ENCODE measurements around the gene E2F1.

Gene E2F1

GRCh38 chr20:33653218-33653899 lies 32.8 kb downstream of the E2F1 start:
- Histone ChIP-seq H2BK120ac (ENCODE audit: low read depth, low read length) (peak overlapping the region; percentile 14), H3K79me1 (ENCODE audit: low read depth, low read length) (peaks cover 3% of the 10 kb centered on the region), H3K23ac (ENCODE audit: low read depth, low read length, poor library complexity) (peak overlapping the region; percentile 11), H3K27ac (replicated peaks; ENCODE audit: low read length) (no peak overlapping the region), H3K18ac (ENCODE audit: low read length) (peak overlapping the region; percentile 48), H3K4me2 (ENCODE audit: insufficient read depth, low read length, poor library complexity, severe bottlenecking) (no peak overlapping the region), H2AFZ (ENCODE audit: low read length) (peak overlapping the region; percentile 54), H3K27me3 (ENCODE audit: control insufficient read depth in 3 of 3, insufficient read depth in 3 of 3, low read depth in 1 of 3, low read length in 3 of 3) (no peaks in the 10 kb centered on the region), H3K36me3 (replicated peaks in 1 of 2; ENCODE audit: control insufficient read depth in 2 of 2, insufficient read depth in 2 of 2, low read length in 2 of 2) (peaks cover 6 to 10% of the 10 kb centered on the region in 2 donors), H2BK15ac (ENCODE audit: low read length) (no peak overlapping the region), H2BK12ac (ENCODE audit: low read length) (no peak overlapping the region), H3K4me3 (ENCODE audit: low read length in 2 of 2) (no peak overlapping the region), H3K9me3 (replicated peaks in 1 of 2; ENCODE audit: control insufficient read depth in 2 of 2, insufficient read depth in 1 of 2, low read depth in 1 of 2, low read length in 2 of 2) (no peaks in the 10 kb centered on the region), H2AK5ac (ENCODE audit: low read depth, low read length) (no peak overlapping the region), H3K9ac (ENCODE audit: low read depth, low read length, poor library complexity) (no peak overlapping the region), H3K14ac (ENCODE audit: low read length) (no peak overlapping the region), H4K91ac (ENCODE audit: low read depth, low read length, poor library complexity) (no peak overlapping the region), H3K4me1 (ENCODE audit: control insufficient read depth in 2 of 2, insufficient read depth in 1 of 2, low read depth in 1 of 2, low read length in 2 of 2) (peaks cover 0 to 5% of the 10 kb centered on the region in 2 donors), H3K4ac (ENCODE audit: low read length) (no peak overlapping the region), H4K8ac (ENCODE audit: low read depth, low read length) (no peak overlapping the region), H2BK5ac (ENCODE audit: low read length) (no peak overlapping the region)
- no CpG with 5 or more reads among the region's 16 CpGs for WGBS, 2 donors (ENCODE audit: extremely low coverage in 2 of 2, insufficient read length in 2 of 2, insufficient replicate concordance in 1 of 2)
- DNase-seq (ENCODE audit: low spot score): peak; percentile 53

DNA sequence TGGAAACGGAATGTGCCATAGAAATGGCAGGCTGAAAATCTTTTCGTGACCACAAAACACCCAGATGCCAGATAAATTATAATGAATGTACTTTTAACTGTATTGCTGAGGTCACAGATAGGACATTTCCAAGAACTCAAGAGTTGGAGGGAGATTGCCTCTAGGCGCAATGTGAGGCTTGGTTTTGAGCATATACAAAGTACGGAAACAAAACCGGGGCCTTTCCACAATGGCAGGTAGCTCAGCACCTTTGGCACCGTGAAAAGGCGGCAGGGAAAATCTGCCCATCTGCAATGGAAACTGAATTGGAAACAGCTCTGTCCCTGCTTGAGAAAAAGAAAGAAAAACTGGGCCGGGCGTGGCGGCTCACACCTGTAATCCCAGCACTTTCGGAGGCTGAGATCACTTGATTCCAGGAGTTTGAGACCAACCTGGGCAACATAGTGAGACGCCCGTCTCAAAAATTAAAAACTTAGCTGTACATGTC lies 34.6 kb downstream of the E2F1 start:
- Histone ChIP-seq H3K4me2 (ENCODE audit: insufficient read depth, low read length, poor library complexity, severe bottlenecking) (no peak overlapping the region), H3K9ac (ENCODE audit: low read depth, low read length, poor library complexity) (no peak overlapping the region), H3K9me3 (replicated peaks in 1 of 2; ENCODE audit: control insufficient read depth in 2 of 2, insufficient read depth in 1 of 2, low read depth in 1 of 2, low read length in 2 of 2) (no peaks in the 10 kb centered on the region), H2BK15ac (ENCODE audit: low read length) (no peak overlapping the region), H3K27me3 (ENCODE audit: control insufficient read depth in 3 of 3, insufficient read depth in 3 of 3, low read depth in 1 of 3, low read length in 3 of 3) (no peaks in the 10 kb centered on the region), H3K14ac (ENCODE audit: low read length) (no peak overlapping the region), H2BK120ac (ENCODE audit: low read depth, low read length) (no peak overlapping the region), H3K18ac (ENCODE audit: low read length) (no peak overlapping the region), H2BK5ac (ENCODE audit: low read length) (no peak overlapping the region), H4K8ac (ENCODE audit: low read depth, low read length) (no peak overlapping the region), H4K91ac (ENCODE audit: low read depth, low read length, poor library complexity) (no peak overlapping the region), H3K79me1 (ENCODE audit: low read depth, low read length) (no peaks in the 10 kb centered on the region), H3K27ac (replicated peaks; ENCODE audit: low read length) (no peak overlapping the region), H3K36me3 (replicated peaks in 1 of 2; ENCODE audit: control insufficient read depth in 2 of 2, insufficient read depth in 2 of 2, low read length in 2 of 2) (peaks cover 3 to 16% of the 10 kb centered on the region in 2 donors), H3K23ac (ENCODE audit: low read depth, low read length, poor library complexity) (no peak overlapping the region), H2AK5ac (ENCODE audit: low read depth, low read length) (no peak overlapping the region), H3K4me1 (ENCODE audit: control insufficient read depth in 2 of 2, insufficient read depth in 1 of 2, low read depth in 1 of 2, low read length in 2 of 2) (peaks cover 0 to 5% of the 10 kb centered on the region in 2 donors), H2AFZ (ENCODE audit: low read length) (no peak overlapping the region), H3K4me3 (ENCODE audit: low read length in 2 of 2) (no peak overlapping the region), H2BK12ac (ENCODE audit: low read length) (no peak overlapping the region), H3K4ac (ENCODE audit: low read length) (no peak overlapping the region)
- DNase-seq (ENCODE audit: low spot score): no peak
- no CpG with 5 or more reads among the region's 13 CpGs for WGBS, 2 donors (ENCODE audit: extremely low coverage in 2 of 2, insufficient read length in 2 of 2, insufficient replicate concordance in 1 of 2)

DNA sequence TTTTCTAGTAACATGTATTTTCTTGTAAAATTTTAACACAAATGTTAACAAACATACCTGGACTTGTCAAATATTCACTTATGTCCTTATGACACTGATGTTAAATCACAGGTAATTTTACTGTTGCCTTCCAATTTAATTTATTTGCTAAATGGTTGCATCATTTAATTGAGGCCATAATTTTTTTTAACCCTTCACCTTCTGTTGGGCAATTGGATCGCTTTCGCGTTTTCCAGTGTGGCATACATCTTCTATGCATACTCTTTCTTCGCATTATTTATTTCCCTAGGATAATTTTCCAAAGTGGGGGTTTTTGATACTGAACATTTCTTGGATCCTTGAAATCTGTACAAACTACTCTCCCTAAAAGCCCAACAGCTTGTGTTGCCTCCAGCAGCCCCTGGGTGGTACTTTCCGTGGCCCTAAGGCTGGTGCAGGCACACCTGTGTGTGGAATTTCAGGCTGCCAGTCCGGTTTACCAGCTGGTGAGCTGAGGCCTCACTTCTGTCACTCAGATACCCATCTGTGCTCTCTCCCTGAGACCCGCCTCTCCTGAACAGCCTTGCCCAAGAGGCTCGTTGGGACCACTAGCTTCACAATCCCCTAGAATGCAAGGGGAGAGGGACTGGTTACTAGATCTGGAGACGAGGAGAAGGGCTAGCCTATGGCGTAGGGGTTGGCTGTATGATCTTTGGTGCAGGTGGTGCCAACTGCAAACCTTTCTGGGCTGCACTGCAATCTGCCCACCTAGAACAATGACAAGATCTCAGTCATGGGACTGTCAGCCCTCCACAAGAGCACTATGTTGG lies 35.2 kb downstream of the E2F1 start:
- no CpG with 5 or more reads among the region's 10 CpGs for WGBS, 2 donors (ENCODE audit: extremely low coverage in 2 of 2, insufficient read length in 2 of 2, insufficient replicate concordance in 1 of 2)
- Histone ChIP-seq H3K14ac (ENCODE audit: low read length) (no peak overlapping the region), H3K4me1 (ENCODE audit: control insufficient read depth in 2 of 2, insufficient read depth in 1 of 2, low read depth in 1 of 2, low read length in 2 of 2) (peaks cover 0 to 5% of the 10 kb centered on the region in 2 donors)

DNA sequence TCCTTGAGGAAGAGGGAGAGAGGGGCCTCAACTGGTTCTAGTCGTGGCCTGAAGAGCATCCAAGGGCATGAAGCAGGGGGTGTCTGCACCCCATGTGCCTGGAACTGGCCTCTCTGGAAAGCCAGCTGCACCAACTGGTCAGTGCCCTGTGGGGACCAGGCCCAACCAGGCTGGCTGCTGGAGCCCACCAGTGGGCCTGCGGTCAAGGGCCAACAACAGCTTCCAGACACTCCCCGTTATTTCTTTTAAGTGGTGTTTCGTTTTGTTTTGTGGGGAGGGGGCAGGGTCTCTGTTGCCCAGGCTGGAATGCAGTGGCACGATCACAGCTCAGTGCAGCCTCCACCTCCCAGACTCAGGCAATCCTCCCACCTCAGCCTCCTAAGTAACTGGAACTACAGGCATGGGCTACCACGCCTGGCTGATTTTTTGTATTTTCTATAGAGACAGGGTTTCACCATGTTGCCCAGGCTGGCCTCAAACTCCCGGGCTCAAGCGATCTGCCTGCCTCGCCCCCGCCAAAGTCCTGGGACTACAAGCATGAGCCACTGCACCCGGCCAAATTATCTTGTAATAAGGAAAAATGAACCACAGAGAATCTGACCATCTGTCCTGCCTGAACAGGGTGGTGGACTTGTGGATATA lies 36.0 kb downstream of the E2F1 start:
- H3K4me2 ChIP-seq (ENCODE audit: insufficient read depth, low read length, poor library complexity, severe bottlenecking): no peak overlapping the region
- H3K18ac ChIP-seq (ENCODE audit: low read length): no peak overlapping the region
- H3K27ac ChIP-seq (replicated peaks; ENCODE audit: low read length): no peak overlapping the region
- H3K27me3 ChIP-seq (ENCODE audit: control insufficient read depth in 3 of 3, insufficient read depth in 3 of 3, low read depth in 1 of 3, low read length in 3 of 3): no peaks in the 10 kb centered on the region
- H4K8ac ChIP-seq (ENCODE audit: low read depth, low read length): no peak overlapping the region
- peaks cover 6 to 27% of the 10 kb centered on the region in 2 donors for H3K36me3 ChIP-seq (replicated peaks in 1 of 2; ENCODE audit: control insufficient read depth in 2 of 2, insufficient read depth in 2 of 2, low read length in 2 of 2)
- H2BK12ac ChIP-seq (ENCODE audit: low read length): no peak overlapping the region
- H3K23ac ChIP-seq (ENCODE audit: low read depth, low read length, poor library complexity): no peak overlapping the region
- no peak overlapping the region for H3K14ac ChIP-seq (ENCODE audit: low read length)
- H3K4ac ChIP-seq (ENCODE audit: low read length): no peak overlapping the region
- no peak for DNase-seq (ENCODE audit: low spot score)
- peaks cover 0 to 5% of the 10 kb centered on the region in 2 donors for H3K4me1 ChIP-seq (ENCODE audit: control insufficient read depth in 2 of 2, insufficient read depth in 1 of 2, low read depth in 1 of 2, low read length in 2 of 2)
- H2BK5ac ChIP-seq (ENCODE audit: low read length): no peak overlapping the region
- H3K9me3 ChIP-seq (replicated peaks in 1 of 2; ENCODE audit: control insufficient read depth in 2 of 2, insufficient read depth in 1 of 2, low read depth in 1 of 2, low read length in 2 of 2): no peaks in the 10 kb centered on the region
- H3K79me1 ChIP-seq (ENCODE audit: low read depth, low read length): no peaks in the 10 kb centered on the region
- WGBS, 2 donors (ENCODE audit: extremely low coverage in 2 of 2, insufficient read length in 2 of 2, insufficient replicate concordance in 1 of 2): no CpG with 5 or more reads among the region's 11 CpGs
- no peak overlapping the region for H2AFZ ChIP-seq (ENCODE audit: low read length)
- no peak overlapping the region for H3K9ac ChIP-seq (ENCODE audit: low read depth, low read length, poor library complexity)
- no peak overlapping the region for H2AK5ac ChIP-seq (ENCODE audit: low read depth, low read length)
- H4K91ac ChIP-seq (ENCODE audit: low read depth, low read length, poor library complexity): no peak overlapping the region
- no peak overlapping the region for H3K4me3 ChIP-seq (ENCODE audit: low read length in 2 of 2)
- H2BK120ac ChIP-seq (ENCODE audit: low read depth, low read length): no peak overlapping the region
- no peak overlapping the region for H2BK15ac ChIP-seq (ENCODE audit: low read length)

More for the DNA sequence above, 35.2 kb downstream of the E2F1 start:
- H2AFZ ChIP-seq (ENCODE audit: low read length): no peak overlapping the region
- H2BK5ac ChIP-seq (ENCODE audit: low read length): no peak overlapping the region
- no peak overlapping the region for H3K4ac ChIP-seq (ENCODE audit: low read length)
- no peak overlapping the region for H4K91ac ChIP-seq (ENCODE audit: low read depth, low read length, poor library complexity)
- H2BK120ac ChIP-seq (ENCODE audit: low read depth, low read length): no peak overlapping the region
- no peak for DNase-seq (ENCODE audit: low spot score)
- H2BK12ac ChIP-seq (ENCODE audit: low read length): no peak overlapping the region
- H3K27ac ChIP-seq (replicated peaks; ENCODE audit: low read length): no peak overlapping the region
- H2AK5ac ChIP-seq (ENCODE audit: low read depth, low read length): no peak overlapping the region
- no peaks in the 10 kb centered on the region for H3K27me3 ChIP-seq (ENCODE audit: control insufficient read depth in 3 of 3, insufficient read depth in 3 of 3, low read depth in 1 of 3, low read length in 3 of 3)
- H3K4me2 ChIP-seq (ENCODE audit: insufficient read depth, low read length, poor library complexity, severe bottlenecking): no peak overlapping the region
- H3K4me3 ChIP-seq (ENCODE audit: low read length in 2 of 2): no peak overlapping the region
- H3K9ac ChIP-seq (ENCODE audit: low read depth, low read length, poor library complexity): no peak overlapping the region
- H3K23ac ChIP-seq (ENCODE audit: low read depth, low read length, poor library complexity): no peak overlapping the region
- peaks cover 3 to 21% of the 10 kb centered on the region in 2 donors for H3K36me3 ChIP-seq (replicated peaks in 1 of 2; ENCODE audit: control insufficient read depth in 2 of 2, insufficient read depth in 2 of 2, low read length in 2 of 2)
- no peaks in the 10 kb centered on the region for H3K9me3 ChIP-seq (replicated peaks in 1 of 2; ENCODE audit: control insufficient read depth in 2 of 2, insufficient read depth in 1 of 2, low read depth in 1 of 2, low read length in 2 of 2)
- no peak overlapping the region for H4K8ac ChIP-seq (ENCODE audit: low read depth, low read length)
- H2BK15ac ChIP-seq (ENCODE audit: low read length): no peak overlapping the region
- H3K18ac ChIP-seq (ENCODE audit: low read length): no peak overlapping the region
- no peaks in the 10 kb centered on the region for H3K79me1 ChIP-seq (ENCODE audit: low read depth, low read length)
